Mesodermal cell (in vitro differentiated cells): ENCODE data around the gene ADGRG7.
A peak's percentile ranks its signal among the peaks of the same experiment; 100 is the strongest.
"Not testable (repeated sequence)": the region's sequence is repeated elsewhere in the genome, so short reads cannot be mapped to it uniquely, and the experiment has no call there.

Experiments used
- H3K27ac ChIP-seq: 2 replicates; pipeline ENCODE4 v1.7.0; 2013; ENCODE audit warnings: mild to moderate bottlenecking, low read depth, low read length, moderate library complexity; ENCODE audit not compliant: severe bottlenecking
- H3K36me3 ChIP-seq: 2 replicates; pipeline ENCODE4 v1.7.1; 2013; ENCODE audit warnings: mild to moderate bottlenecking, low read length, moderate library complexity; ENCODE audit not compliant: control insufficient read depth, insufficient read depth
- H3K4me1 ChIP-seq: one replicate; pipeline ENCODE4 v1.7.1; 2013; ENCODE audit warnings: mild to moderate bottlenecking, low read length; ENCODE audit not compliant: insufficient read depth, control insufficient read depth, poor library complexity, severe bottlenecking
- H3K4me3 ChIP-seq: 2 replicates; pipeline ENCODE4 v1.7.0; 2013; ENCODE audit warnings: low read length, control low read depth, mild to moderate bottlenecking; ENCODE audit not compliant: insufficient read depth, poor library complexity, severe bottlenecking; ENCODE audit errors: extremely low read depth
- H3K9me3 ChIP-seq: 2 replicates; pipeline ENCODE4 v1.7.1; 2013; ENCODE audit warnings: mild to moderate bottlenecking, low read length, moderate library complexity; ENCODE audit not compliant: control insufficient read depth
- WGBS, 2 experiments: methylation state at CpG; one replicate each; pipeline ENCODE4 v1.1.5; 2013; ENCODE audit warnings: missing lambda C conversion rate in 2 of 2; ENCODE audit not compliant: insufficient coverage in 2 of 2; 5-methylcytosine and 5-hydroxymethylcytosine counted together

Gene ADGRG7

GRCh38 chr3:100667316-100667715, 57.9 kb downstream of the ADGRG7 start:
- WGBS, 2 experiments, result no CpG with 5 or more reads among the region's 1 CpG
- not testable (repeated sequence) for H3K36me3 ChIP-seq, H3K4me1 ChIP-seq, H3K27ac ChIP-seq, H3K4me3 ChIP-seq, H3K9me3 ChIP-seq

- no CpG with 5 or more reads among the region's 2 CpGs for WGBS, 2 experiments
- H3K4me1 ChIP-seq, H3K4me3 ChIP-seq, H3K36me3 ChIP-seq, H3K27ac ChIP-seq, H3K9me3 ChIP-seq: not testable (repeated sequence)
Measured at GRCh38 chr3:100670995-100671394, 61.6 kb downstream of the ADGRG7 start.

- Histone ChIP-seq H3K36me3 (no peaks in the 10 kb centered on the region), H3K4me1 (no peaks in the 10 kb centered on the region), H3K27ac (no peak overlapping the region), H3K9me3 (no peaks in the 10 kb centered on the region), H3K4me3 (no peak overlapping the region)
- WGBS, 2 experiments, result no CpG with 5 or more reads among the region's 1 CpG
Measured at GRCh38 chr3:100681496-100681895, 72.1 kb downstream of the ADGRG7 start.

- no peaks in the 10 kb centered on the region for H3K36me3 ChIP-seq
- H3K9me3 ChIP-seq, result no peaks in the 10 kb centered on the region
- 93 to 96% methylated on average over 33 to 41 of the region's 41 CpGs for WGBS, 2 experiments
- H3K4me1 ChIP-seq, result no peaks in the 10 kb centered on the region
- no peak overlapping the region for H3K4me3 ChIP-seq
- no peak overlapping the region for H3K27ac ChIP-seq
Measured at GRCh38 chr3:100682056-100682853, 72.9 kb downstream of the ADGRG7 start.

- Histone ChIP-seq H3K4me1 (no peaks in the 10 kb centered on the region), H3K27ac (no peak overlapping the region), H3K9me3 (no peaks in the 10 kb centered on the region), H3K36me3 (no peaks in the 10 kb centered on the region), H3K4me3 (no peak overlapping the region)
- WGBS, 2 experiments, result 87 to 90% methylated on average over 11 to 12 of the region's 18 CpGs
Measured at GRCh38 chr3:100682854-100683760, 73.7 kb downstream of the ADGRG7 start.

- no peaks in the 10 kb centered on the region for H3K4me1 ChIP-seq
- H3K36me3 ChIP-seq, result no peaks in the 10 kb centered on the region
- no peaks in the 10 kb centered on the region for H3K9me3 ChIP-seq
- no peak overlapping the region for H3K4me3 ChIP-seq
- no peak overlapping the region for H3K27ac ChIP-seq
Measured at GRCh38 chr3:100693225-100693624, 83.8 kb downstream of the ADGRG7 start.

- Histone ChIP-seq H3K4me3 (no peak overlapping the region), H3K9me3 (no peaks in the 10 kb centered on the region), H3K4me1 (no peaks in the 10 kb centered on the region), H3K36me3 (no peaks in the 10 kb centered on the region), H3K27ac (no peak overlapping the region)
- 100% methylated on average over 1 to 2 of the region's 2 CpGs for WGBS, 2 experiments
Measured at GRCh38 chr3:100695696-100696095, 86.3 kb downstream of the ADGRG7 start.

GRCh38 chr3:100696161-100696560, 86.8 kb downstream of the ADGRG7 start:
- H3K9me3 ChIP-seq, result no peaks in the 10 kb centered on the region
- no peaks in the 10 kb centered on the region for H3K4me1 ChIP-seq
- no peak overlapping the region for H3K4me3 ChIP-seq
- H3K36me3 ChIP-seq, result no peaks in the 10 kb centered on the region
- no peak overlapping the region for H3K27ac ChIP-seq
- WGBS, 2 experiments, result 67 to 90% methylated on average over 1 of the region's 3 CpGs

- 78 to 87% methylated on average over 4 to 6 of the region's 7 CpGs for WGBS, 2 experiments
- no peak overlapping the region for H3K4me3 ChIP-seq
- H3K9me3 ChIP-seq, result no peaks in the 10 kb centered on the region
- no peaks in the 10 kb centered on the region for H3K36me3 ChIP-seq
- no peak overlapping the region for H3K27ac ChIP-seq
- no peaks in the 10 kb centered on the region for H3K4me1 ChIP-seq
Measured at GRCh38 chr3:100697172-100697571, 87.8 kb downstream of the ADGRG7 start.

- no peaks in the 10 kb centered on the region for H3K9me3 ChIP-seq
- no peak overlapping the region for H3K4me3 ChIP-seq
- H3K4me1 ChIP-seq, result no peaks in the 10 kb centered on the region
- WGBS, 2 experiments, result 85 to 93% methylated on average over 3 of the region's 5 CpGs
- H3K27ac ChIP-seq, result peak overlapping the region; percentile 13
- no peaks in the 10 kb centered on the region for H3K36me3 ChIP-seq
Measured at GRCh38 chr3:100697723-100698285, 88.4 kb downstream of the ADGRG7 start.
